HG03571 (cell line): ENCODE data around the gene HIC2.
"Not testable (repeated sequence)": the region's sequence is repeated elsewhere in the genome, so short reads cannot be mapped to it uniquely, and the experiment has no call there.

Experiments
- ATAC-seq: cut with Tn5 transposase; IDR thresholded peaks from one replicate; pipeline ENCODE4 v1.9.1; 2021; ENCODE audit not compliant: unreplicated experiment

HIC2 gene

DNA sequence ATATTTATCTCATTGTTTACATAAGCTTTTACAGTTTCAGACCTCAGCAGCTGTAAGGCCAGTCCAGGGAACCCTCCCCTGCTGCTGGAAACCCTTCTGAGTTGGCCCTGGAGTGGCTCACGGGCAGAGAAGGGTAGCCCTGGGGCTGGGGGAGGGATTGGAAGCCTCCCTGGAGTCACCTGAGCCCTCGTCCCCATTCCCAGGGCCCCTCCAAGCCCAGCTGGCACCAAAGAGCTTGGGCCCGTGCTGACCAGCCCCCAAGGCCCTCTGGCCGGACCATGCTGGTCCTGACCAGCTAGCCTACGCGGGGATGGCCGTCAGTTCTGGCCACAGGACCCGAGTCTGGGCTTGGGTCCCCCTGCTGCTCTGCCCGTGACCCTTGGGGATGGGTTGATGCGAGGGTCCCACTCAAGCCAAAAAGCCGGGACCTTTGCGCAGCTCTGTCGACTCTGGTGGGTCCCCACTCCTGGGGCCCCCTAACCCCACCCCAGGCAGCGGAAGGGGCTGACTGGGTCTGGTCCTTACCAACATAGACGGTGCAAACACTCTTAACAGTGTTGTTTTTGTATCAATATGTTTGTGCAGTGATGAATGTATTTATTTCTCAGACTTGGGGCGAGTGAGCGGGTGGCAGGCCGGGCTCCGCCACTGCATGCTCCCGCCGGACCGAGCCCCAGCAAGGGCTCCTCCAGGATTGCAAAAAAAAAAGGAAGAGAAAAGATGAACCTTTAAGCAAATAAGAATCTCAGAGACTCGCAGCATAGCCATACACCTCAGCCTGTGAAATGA is 32.6 kb downstream of the HIC2 start:
- ATAC-seq, result no peak

DNA sequence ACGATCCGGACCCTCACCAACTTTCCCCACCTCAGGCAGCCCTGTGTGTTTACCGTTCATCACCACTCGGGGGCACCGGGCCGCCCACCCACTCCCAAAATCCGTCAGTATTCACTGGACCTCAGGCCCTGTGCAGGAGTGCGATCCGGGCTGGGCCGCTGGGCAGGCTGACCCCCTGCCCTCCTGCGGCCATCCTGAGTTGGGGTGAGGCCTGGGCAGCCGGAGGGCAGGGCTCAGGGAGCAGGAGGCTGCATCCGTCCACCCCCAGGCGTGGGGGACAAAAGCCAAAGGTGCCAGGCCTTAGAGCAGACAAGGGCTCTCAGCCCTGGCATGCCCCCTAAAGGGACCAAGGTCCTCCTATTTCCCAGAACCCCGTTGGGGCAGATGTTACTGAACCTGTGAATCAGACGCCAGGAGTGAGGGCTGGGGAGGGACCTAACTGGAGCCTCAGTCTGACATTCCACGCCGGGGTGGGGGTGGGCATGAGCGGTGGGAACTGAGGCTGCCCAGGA is 33.2 kb downstream of the HIC2 start:
- no peak for ATAC-seq

- no peak for ATAC-seq
Observed at GRCh38 chr22:21450858-21451353, 33.7 kb downstream of the HIC2 start.

DNA sequence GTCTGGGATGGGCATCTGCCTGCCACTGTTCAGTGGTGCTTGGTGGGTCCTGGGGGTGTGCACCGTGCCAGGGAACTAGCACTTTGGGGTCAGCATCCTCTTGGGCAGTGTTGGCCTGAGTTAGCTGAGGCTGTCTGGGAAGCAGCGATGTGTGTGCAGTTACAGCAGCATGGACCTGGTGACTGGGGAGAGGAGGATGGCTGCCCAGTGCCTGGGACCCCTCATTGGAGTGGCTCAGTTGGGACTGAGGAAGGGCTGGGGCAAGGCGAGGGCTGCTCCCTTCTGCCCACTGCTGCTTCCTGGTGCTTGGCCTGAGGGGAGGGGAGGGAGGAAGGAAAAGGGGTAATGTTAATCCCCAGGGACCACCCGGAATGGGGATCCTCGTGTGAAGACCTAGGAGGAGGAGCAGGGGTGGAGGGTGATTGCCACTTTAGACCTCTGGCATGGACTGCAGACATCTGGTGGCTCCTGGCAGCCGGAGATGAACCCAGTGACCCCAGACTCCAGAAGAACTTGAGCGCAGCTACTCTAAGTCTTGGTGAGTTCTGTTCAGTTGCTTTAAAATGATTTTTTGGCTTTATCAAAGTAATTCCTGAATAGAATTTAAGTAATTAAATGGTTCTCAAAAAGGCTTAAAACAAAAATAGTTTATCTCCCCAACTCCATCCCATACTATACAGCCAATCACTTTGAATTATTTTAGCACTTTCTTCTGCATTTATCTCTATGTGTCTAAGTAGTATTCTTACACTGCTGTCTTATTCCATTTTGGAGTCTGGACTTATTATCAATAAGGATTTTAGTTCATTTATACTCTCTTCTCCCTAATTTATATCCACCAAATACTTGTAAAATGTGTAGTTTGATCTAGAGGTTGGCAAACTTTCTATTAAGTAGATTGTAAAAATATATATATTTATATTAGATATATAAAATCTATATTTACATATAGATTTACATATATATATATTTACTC is 34.7 kb downstream of the HIC2 start:
- no peak for ATAC-seq

DNA sequence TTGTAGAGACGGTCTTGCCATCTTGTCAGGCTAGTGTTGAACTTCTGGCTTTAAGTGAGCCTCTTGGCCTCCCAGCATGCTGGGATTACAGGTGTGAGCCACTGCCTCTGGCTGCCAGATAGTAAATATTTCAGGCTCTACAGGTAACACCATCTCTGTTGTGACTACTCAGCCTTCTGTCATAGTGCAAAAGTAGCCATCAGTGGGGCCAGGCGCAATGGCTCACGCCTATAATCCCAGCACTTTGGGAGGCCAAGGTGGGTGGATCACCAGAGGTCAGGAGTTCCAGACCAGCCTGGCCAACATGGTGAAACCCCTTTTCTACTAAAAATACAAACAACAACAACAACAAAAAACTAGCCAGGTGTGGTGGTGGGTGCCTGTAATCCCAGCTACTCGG is 35.5 kb downstream of the HIC2 start:
- not testable (repeated sequence) for ATAC-seq

DNA sequence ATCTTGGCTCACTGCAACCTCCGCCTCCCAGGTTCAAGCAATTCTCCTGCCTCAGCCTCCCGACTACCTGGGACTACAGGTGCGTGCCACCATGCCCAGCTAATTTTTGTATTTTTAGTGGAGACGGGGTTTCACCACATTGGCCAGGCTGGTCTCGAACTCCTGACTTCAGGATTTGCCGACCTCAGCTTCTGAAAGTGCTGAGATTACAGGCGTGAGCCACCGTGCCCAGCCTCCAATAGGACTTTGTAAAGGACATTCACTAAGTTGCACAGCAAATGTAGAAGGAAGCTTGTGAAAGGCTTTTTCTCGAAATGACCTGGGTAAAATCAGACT is 37.8 kb downstream of the HIC2 start:
- not testable (repeated sequence) for ATAC-seq

DNA sequence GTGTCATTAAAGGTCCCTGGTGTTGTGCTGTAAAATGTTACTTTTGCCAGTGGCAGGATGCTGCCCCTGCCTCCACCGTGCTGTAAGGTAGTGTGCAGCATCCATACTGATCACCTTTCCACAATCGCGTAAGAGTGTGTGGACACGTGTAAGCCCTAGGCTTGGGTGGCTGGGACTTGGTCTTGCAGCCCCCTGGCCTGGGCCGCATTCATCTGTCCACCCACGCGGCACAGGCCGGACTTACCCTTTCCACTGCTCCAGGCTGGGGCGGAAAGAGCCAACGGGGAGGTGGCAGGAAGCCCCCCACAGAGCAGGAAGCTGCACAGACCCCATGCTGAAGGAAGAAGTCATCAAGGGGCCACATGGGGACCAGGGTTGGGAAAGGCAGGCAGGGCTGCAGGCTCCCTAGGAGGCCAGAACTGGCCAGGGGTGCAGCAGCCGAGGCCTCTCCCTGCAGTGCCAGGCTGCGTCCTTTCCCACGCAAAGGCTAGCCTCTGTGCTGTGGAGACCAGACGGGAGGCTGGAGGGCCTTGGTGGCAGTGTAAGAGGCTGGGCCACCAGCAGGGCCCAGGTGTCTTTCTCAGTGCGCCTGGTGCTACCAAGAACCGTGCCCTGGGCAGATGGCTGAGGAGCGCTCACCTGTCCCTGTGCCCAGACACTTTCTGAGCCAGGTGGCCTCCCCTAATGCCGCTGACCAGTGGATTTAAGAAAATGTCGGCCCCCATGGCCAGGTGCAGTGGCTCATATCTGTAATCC is 38.3 kb downstream of the HIC2 start:
- no peak for ATAC-seq

DNA sequence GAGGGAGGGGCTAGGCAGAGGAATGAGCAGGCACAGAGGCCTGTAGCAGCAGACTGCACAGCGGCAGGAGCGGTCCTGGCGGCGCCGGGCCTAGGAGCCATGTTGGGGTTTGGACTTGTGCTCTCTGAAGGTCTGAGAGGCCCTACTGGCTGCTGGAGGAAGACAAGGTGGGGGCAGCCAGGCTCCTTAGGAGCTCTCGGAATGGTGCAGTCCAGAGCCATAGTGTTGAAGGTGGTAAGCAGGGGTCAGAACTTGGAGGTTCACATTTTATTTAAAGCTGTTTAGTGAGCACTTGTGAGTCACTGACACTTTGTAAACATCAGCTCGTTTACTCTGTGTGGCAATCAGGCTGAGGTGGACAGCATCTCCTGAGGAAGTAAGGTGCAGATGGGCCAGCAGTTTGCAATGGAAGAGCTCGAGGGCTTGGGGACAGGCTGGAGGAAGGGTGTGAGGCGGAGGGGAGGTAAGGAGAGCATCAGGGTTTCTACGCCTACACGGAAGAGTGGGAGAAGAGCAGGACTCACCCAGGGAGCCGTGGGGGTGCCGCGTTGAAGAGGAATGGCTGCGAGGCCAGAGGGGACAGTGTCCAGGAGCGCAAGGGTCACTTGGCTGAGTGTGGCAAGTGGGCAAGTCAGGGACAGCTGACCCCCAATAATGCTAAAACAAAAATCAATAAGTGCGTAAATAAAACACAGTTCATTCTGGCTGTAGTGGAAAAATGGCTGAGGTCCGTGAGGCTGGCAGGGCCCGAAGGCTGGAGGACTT is 40.0 kb downstream of the HIC2 start:
- no peak for ATAC-seq

DNA sequence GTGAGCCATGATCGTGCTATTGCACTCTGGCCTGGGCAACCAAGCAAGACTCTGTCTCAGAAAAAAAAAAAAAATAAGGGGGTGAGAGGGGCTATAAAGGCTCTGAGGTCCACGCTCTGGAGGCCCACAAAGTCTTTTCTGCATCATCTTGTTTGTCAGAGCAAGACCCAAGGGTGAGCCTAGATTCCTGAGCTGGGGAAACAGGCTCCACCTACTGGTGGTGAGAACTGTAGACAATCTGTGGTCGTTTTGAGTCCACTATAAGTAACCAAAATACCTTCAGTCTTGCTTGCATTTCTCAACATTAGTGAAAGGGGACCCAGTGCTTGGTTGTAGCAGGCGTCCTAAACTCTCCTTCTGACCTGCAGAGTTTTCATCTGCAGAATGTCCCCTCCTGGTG is 45.5 kb downstream of the HIC2 start:
- ATAC-seq, result not testable (repeated sequence)

- not testable (repeated sequence) for ATAC-seq
Observed at GRCh38 chr22:21467337-21468193, 50.4 kb downstream of the HIC2 start, which contains the start of gene TMEM191C. Gene TMEM191C (plus strand): TSS chr22:21467387. CDS start chr22:21467460, 73 bp downstream.

- ATAC-seq, result peak; percentile 88
Observed at GRCh38 chr22:21468194-21469096, 51.3 kb downstream of the HIC2 start.

GRCh38 chr22:21469097-21469994 is 52.2 kb downstream of the HIC2 start:
- not testable (repeated sequence) for ATAC-seq

DNA sequence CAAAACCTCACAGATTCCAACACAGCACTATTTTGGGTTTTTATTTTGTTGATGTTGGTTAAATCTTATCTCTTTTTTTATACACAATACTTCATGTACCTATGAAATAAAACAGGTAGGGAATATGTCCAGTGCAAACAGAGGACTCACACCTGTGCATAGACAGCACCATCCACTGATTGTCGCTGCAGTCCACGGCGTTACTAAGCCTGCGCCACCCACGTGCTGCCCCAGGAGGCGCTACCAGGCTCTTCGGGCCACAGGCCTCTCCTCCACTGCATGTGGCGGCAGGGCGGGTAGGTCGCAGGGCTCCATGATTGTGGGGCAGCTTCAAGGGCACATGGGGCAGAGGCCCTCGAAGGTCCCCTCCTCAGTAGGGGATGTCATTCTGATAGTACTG is 55.8 kb downstream of the HIC2 start:
- ATAC-seq, result not testable (repeated sequence)

DNA sequence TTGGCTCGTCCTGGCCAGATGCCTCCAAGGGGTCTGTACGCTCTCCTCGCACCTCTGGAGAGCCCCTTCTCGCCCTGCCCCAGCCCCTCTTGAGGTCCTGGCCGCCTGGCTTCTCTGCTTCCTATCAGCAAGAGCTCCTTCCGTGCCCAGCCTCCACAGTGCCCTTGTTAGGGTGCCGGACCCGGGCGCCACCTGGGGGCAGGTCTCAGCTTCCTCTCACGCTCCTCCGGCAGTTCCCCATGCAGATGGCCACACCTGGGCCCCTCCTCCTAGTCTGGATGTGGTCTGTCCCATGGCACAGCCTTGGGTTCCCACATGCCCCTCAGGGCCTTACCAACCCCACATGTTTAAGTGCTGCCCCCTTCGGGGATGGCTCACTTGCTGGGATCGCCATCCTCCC is 56.5 kb downstream of the HIC2 start:
- not testable (repeated sequence) for ATAC-seq

GRCh38 chr22:21484039-21484438 is 66.9 kb downstream of the HIC2 start:
- not testable (repeated sequence) for ATAC-seq

DNA sequence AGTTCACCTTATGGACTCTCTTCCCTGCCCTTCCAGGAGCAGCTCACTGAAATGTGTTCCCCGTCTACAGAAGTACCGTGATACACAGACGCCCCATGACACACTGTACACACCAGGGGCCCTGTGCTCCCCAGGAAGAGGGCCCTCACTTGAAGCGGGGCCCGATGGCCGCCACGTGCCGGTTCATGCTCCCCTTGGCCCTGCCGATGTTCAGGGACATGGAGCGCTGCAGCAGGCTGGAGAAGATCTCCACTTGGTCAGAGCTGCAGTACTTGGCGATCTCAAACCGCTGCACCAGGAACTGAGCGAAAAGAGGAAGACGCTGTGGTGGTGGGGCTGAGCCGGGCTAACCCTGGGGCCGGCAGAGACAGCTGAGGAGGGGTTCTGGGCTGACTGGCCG is 70.6 kb downstream of the HIC2 start:
- ATAC-seq, result not testable (repeated sequence)

DNA sequence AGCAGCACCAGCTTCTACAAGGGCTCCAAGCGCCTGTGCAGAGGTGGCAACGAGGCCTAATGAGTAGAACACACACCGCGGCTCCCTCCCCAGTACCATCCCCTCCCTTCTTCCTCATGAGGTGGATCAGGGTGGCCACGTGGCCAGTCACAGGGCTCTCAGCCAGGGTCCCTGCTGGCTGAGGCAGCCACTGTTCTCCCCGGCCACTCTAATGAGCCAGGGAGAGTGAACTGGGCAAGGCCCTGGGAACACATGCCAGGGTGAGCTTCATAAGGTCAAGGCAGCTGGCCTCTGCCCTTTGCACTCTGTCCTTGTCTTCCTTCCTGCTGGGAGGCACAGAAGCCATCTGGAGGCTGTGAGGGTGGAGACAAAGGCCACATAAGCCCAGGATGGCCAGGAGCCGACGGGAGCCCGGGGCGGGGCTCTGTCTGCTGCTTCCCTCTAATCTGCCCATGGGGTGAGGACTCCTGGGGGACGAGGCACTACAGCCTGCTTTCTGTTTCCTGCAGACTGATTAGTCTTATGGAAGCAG is 72.0 kb downstream of the HIC2 start:
- ATAC-seq, result not testable (repeated sequence)
